ENCODE data around the gene LHCGR.

GRCh38 chr2:48767330-48767729 is 11.8 kb upstream of the LHCGR start:
- TF ChIP-seq CTCF (IDR thresholded peaks at IDR 0.05; ENCODE audit: low read depth, low read length, poor library complexity, severe bottlenecking) (no peak), EZH2phosphoT487 (IDR thresholded peaks at IDR 0.05; ENCODE audit: borderline replicate concordance, low read length) (no peak)

All from DOHH2 (cell line).